Brain microvascular endothelial cell (primary cell): Measurements from ENCODE around the gene MSMO1.

ENCODE experiments used
- DNase-seq: peaks from one replicate; pipeline ENCODE4 v3.0.0-alpha.2; 2020
- H3K27ac ChIP-seq: fragments of 250-450 bp; sonication (Bioruptor Pico); 2 replicates; pipeline ENCODE4 v1.5.1; 2020; ENCODE audit warnings: mild to moderate bottlenecking, moderate library complexity
- H3K27me3 ChIP-seq: fragments of 250-450 bp; sonication (Bioruptor Pico); replicated peaks from 2 replicates; pipeline ENCODE4 v1.5.1; 2020; ENCODE audit warnings: mild to moderate bottlenecking
- H3K36me3 ChIP-seq: fragments of 250-450 bp; sonication (Bioruptor Pico); replicated peaks from 2 replicates; pipeline ENCODE4 v1.5.1; 2020; ENCODE audit warnings: mild to moderate bottlenecking
- H3K4me3 ChIP-seq: 2 replicates; pipeline ENCODE4 v1.5.1; 2011; ENCODE audit warnings: low read depth, mild to moderate bottlenecking, control low read depth, low read length, moderate library complexity
- CTCF ChIP-seq: IDR thresholded peaks from 2 replicates; pipeline ENCODE4 v1.5.1; 2011; ENCODE audit warnings: low read depth, mild to moderate bottlenecking, moderate library complexity, low read length, control low read depth, inconsistent platforms; ENCODE audit errors: missing control alignments
- in situ Hi-C: cut with HindIII; loops from 2 replicates; pipeline ENCODE4 v1.10.0; 2017; ENCODE audit warnings: low sequenced_read_pairs, low pct_ligation_motif_present

MSMO1 gene

DNA sequence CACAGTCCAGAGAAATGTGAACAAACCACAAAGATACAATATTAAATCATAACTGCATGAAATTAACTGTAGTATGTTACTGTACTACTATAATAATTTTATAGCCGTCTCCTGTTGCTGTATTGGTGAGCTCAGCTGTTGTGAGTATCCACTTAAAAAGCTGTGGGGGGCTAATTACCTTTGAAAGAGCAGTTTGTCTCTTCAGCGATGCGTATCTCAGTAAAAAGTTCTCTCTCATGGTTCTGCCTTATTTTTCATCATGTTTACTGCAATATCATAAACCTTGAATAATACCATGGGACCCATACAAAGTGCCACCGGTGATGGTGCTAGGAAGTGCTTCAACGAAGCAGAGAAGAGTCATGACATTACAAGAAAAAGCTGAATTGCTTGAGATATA lies 8.4 kb upstream of the MSMO1 start:
- no peaks in the 10 kb centered on the region for H3K27me3 ChIP-seq
- no peaks in the 10 kb centered on the region for H3K36me3 ChIP-seq
- no peak overlapping the region for H3K4me3 ChIP-seq
- no peak overlapping the region for H3K27ac ChIP-seq
- in situ Hi-C loops: no loop called here
- no peak for DNase-seq
- TF ChIP-seq CTCF: no peak

GRCh38 chr4:165319509-165319908 lies 8.0 kb upstream of the MSMO1 start:
- Histone ChIP-seq H3K27ac (no peak overlapping the region), H3K4me3 (no peak overlapping the region), H3K27me3 (no peaks in the 10 kb centered on the region), H3K36me3 (no peaks in the 10 kb centered on the region)
- no peak for TF ChIP-seq CTCF
- no peak for DNase-seq
- in situ Hi-C loops: no loop called here

- in situ Hi-C loops: no loop called here
- DNase-seq: no peak
- TF ChIP-seq CTCF: no peak
- Histone ChIP-seq H3K36me3 (no peaks in the 10 kb centered on the region), H3K27me3 (no peaks in the 10 kb centered on the region), H3K27ac (no peak overlapping the region), H3K4me3 (no peak overlapping the region)
Measured at GRCh38 chr4:165324236-165324917, 3.1 kb upstream of the MSMO1 start.

GRCh38 chr4:165324918-165325304 lies 2.6 kb upstream of the MSMO1 start:
- Histone ChIP-seq H3K27ac (no peak overlapping the region), H3K4me3 (no peak overlapping the region), H3K27me3 (no peaks in the 10 kb centered on the region), H3K36me3 (no peaks in the 10 kb centered on the region)
- in situ Hi-C loops: no loop called here
- DNase-seq: no peak
- no peak for TF ChIP-seq CTCF

DNA sequence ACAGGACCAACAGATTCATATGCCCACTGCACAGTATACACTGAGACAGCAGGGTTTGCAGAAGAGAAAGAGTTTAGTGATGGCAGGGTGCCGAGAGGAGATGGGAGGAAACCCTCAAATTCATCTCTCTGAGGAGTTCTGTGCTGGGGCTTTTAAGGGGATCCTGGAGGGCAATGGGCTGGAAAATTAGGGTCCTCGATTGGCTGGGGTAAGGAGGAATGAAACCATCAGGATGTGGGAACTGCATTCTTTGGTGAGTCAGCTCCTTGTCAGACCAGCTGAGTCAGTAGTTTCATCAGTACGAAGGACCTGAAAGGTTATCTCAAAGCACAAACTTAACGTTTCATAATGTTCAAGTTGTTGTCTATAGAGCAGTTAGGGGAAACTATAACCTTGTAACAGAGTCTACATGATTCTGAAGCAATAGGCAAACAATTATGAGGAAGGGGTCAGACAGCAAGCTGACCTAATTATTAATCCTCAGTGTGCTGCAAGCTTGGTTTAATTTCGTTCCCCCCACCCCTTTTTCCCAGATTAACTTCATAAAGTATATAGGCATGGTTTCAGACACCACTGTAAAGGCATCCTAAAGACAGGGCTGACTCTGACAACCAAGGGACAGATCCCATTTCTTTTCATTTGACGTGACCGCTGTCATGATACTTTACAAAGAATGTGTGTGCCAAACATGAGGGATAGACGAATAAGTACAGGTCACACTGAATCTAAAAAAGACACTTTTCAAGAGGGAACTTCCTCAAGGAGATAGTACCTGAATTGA lies 1.5 kb upstream of the MSMO1 start:
- peak overlapping the region; percentile 57 for H3K4me3 ChIP-seq
- in situ Hi-C loops: no loop called here

More for the DNA sequence above, 1.5 kb upstream of the MSMO1 start:
- H3K36me3 ChIP-seq: peaks cover 2% of the 10 kb centered on the region
- no peak for TF ChIP-seq CTCF
- DNase-seq: peak; percentile 87
- no peaks in the 10 kb centered on the region for H3K27me3 ChIP-seq
- H3K27ac ChIP-seq: peak overlapping the region; percentile 82
